OCI-LY3 (cell line): ENCODE measurements around the gene PHYKPL.

Experiments
- H2AFZ ChIP-seq: fragments of 200-600, 300-600 bp; shearing (Covaris generic); 2 replicates; pipeline ENCODE4 v1.6.0; 2014; ENCODE audit warnings: antibody characterized with exemption, low read depth, low read length
- H3K27ac ChIP-seq: fragments of 200-600, 300-600 bp; sonication (generic); 2 replicates; pipeline ENCODE4 v1.5.1; 2014; ENCODE audit warnings: mild to moderate bottlenecking, low read length, moderate library complexity, mixed read lengths
- H3K27me3 ChIP-seq: fragments of 200-600, 300-600 bp; sonication (generic); 2 replicates; pipeline ENCODE4 v1.6.1; 2014; ENCODE audit warnings: low read depth, low read length, mixed read lengths
- H3K36me3 ChIP-seq: fragments of 200-600, 300-600 bp; sonication (generic); replicated peaks from 2 replicates; pipeline ENCODE3; 2014; ENCODE audit warnings: low read depth, low read length, mixed read lengths
- H3K4me1 ChIP-seq: fragments of 300-600, 200-600 bp; sonication (generic); 2 replicates; pipeline ENCODE4 v1.6.1; 2014; ENCODE audit warnings: low read length, mixed read lengths
- H3K4me2 ChIP-seq: fragments of 200-600, 300-600 bp; sonication (generic); 2 replicates; pipeline ENCODE4 v1.6.1; 2014; ENCODE audit warnings: low read length, mixed read lengths
- H3K4me3 ChIP-seq: fragments of 300-600, 200-600 bp; sonication (generic); 2 replicates; pipeline ENCODE4 v1.5.1; 2014; ENCODE audit warnings: antibody characterized with exemption, mild to moderate bottlenecking, low read length, moderate library complexity
- H3K79me2 ChIP-seq: fragments of 300-600, 200-600 bp; shearing (Covaris generic); 2 replicates; pipeline ENCODE4 v1.6.1; 2014; ENCODE audit warnings: mild to moderate bottlenecking, low read length, mixed read lengths
- H3K9ac ChIP-seq: fragments of 300-600, 200-600 bp; shearing (Covaris generic); 2 replicates; pipeline ENCODE4 v1.6.0; 2014; ENCODE audit warnings: mild to moderate bottlenecking, low read length, moderate library complexity
- H3K9me3 ChIP-seq: fragments of 200-600, 300-600 bp; shearing (Covaris generic); 2 replicates; pipeline ENCODE4 v1.6.1; 2014; ENCODE audit warnings: low read length, mixed read lengths; ENCODE audit not compliant: insufficient read depth
- H4K20me1 ChIP-seq: fragments of 200-600, 300-600 bp; sonication (generic); 2 replicates; pipeline ENCODE4 v1.6.1; 2016; ENCODE audit warnings: low read length, mixed read lengths; ENCODE audit not compliant: insufficient read depth
- CTCF ChIP-seq: fragments of 200-600, 300-600 bp; sonication (generic); IDR thresholded peaks from 2 replicates; pipeline ENCODE4 v1.5.1; 2014; ENCODE audit warnings: antibody characterized with exemption, low read length, low read depth
- EZH2phosphoT487 ChIP-seq: fragments of 200-600 bp; shearing (Covaris generic); IDR thresholded peaks from 2 replicates; pipeline ENCODE4 v1.6.1; 2018; ENCODE audit warnings: antibody characterized with exemption, mixed run types, low read depth

The PHYKPL gene

GRCh38 chr5:178187014-178187413 is 45.6 kb downstream of the PHYKPL start, which contains the start of gene GMCL2:
TSS of gene GMCL2 (minus strand) at chr5:178187371. CDS start at chr5:178187299, 72 bp downstream.
- Histone ChIP-seq H3K9me3 (no peaks in the 10 kb centered on the region), H3K27ac (no peak within 1 kb of the TSS), H2AFZ (no peak within 1 kb of the TSS), H3K4me3 (no peak within 1 kb of the TSS), H3K4me2 (no peak within 1 kb of the TSS), H3K9ac (no peak within 1 kb of the TSS), H3K4me1 (no peaks in the 10 kb centered on the region), H3K36me3 (no peaks in the 10 kb centered on the region), H3K27me3 (no peaks in the 10 kb centered on the region; the same call in 1 of the 2 replicates), H3K79me2 (no peaks in the 10 kb centered on the region), H4K20me1 (no peaks in the 10 kb centered on the region)
- TF ChIP-seq CTCF (no peak), EZH2phosphoT487 (no peak)

GRCh38 chr5:178186427-178186826 is 46.2 kb downstream of the PHYKPL start:
- Histone ChIP-seq H3K36me3 (no peaks in the 10 kb centered on the region), H3K4me1 (no peaks in the 10 kb centered on the region), H3K9me3 (no peaks in the 10 kb centered on the region), H3K27me3 (no peaks in the 10 kb centered on the region), H3K79me2 (no peaks in the 10 kb centered on the region), H2AFZ (no peak overlapping the region), H3K4me3 (no peak overlapping the region), H3K4me2 (no peak overlapping the region), H4K20me1 (no peaks in the 10 kb centered on the region), H3K9ac (no peak overlapping the region), H3K27ac (no peak overlapping the region)
- TF ChIP-seq CTCF = no peak

GRCh38 chr5:178182158-178182876 is 50.3 kb downstream of the PHYKPL start:
- Histone ChIP-seq H3K36me3 (no peaks in the 10 kb centered on the region), H3K4me2 (no peak overlapping the region), H3K27me3 (no peaks in the 10 kb centered on the region), H3K4me1 (no peaks in the 10 kb centered on the region), H3K79me2 (no peaks in the 10 kb centered on the region), H3K9ac (no peak overlapping the region), H4K20me1 (no peaks in the 10 kb centered on the region), H3K9me3 (no peaks in the 10 kb centered on the region), H3K27ac (no peak overlapping the region), H3K4me3 (no peak overlapping the region), H2AFZ (peak overlapping the region; percentile 73; the same call in 1 of the 2 replicates)
- no peak for TF ChIP-seq CTCF

GRCh38 chr5:178180141-178180863 is 52.3 kb downstream of the PHYKPL start:
- no peaks in the 10 kb centered on the region for H3K36me3 ChIP-seq
- H3K4me1 ChIP-seq = no peaks in the 10 kb centered on the region
- no peak overlapping the region for H3K4me2 ChIP-seq
- H3K79me2 ChIP-seq = no peaks in the 10 kb centered on the region
- no peaks in the 10 kb centered on the region for H4K20me1 ChIP-seq
- H3K9me3 ChIP-seq = no peaks in the 10 kb centered on the region
- H3K27me3 ChIP-seq = no peaks in the 10 kb centered on the region
- H3K4me3 ChIP-seq = no peak overlapping the region
- no peak overlapping the region for H3K9ac ChIP-seq
- TF ChIP-seq CTCF = no peak
- no peak for TF ChIP-seq EZH2phosphoT487
- H3K27ac ChIP-seq = no peak overlapping the region
- no peak overlapping the region for H2AFZ ChIP-seq
